Spleen (tissue), 11 donors: ENCODE data around the gene TENM4. TPM values are rescaled to one million over a fixed set of nuclear protein-coding genes. Genes with fewer than 3 reads are reported as not detected.

Experiments used
- DNase-seq: peaks from one replicate; pipeline ENCODE4 v3.0.0-alpha.2; 2020
- H3K27ac ChIP-seq, 8 donors: fragments of 200-600 bp; sonication (generic) in 7 of 8; 1 replicate in 4 of 8; 2 replicates in 4 of 8; pipeline versions ENCODE4 v1.5.0 to v1.8.0; 2016 to 2021; ENCODE audit warnings: inconsistent platforms in 4 of 8, mild to moderate bottlenecking in 4 of 8, moderate library complexity in 1 of 8
- H3K27me3 ChIP-seq, 7 donors: fragments of 200-600 bp; sonication (generic) in 6 of 7; replicated peaks in 1 of 7; 1 replicate in 4 of 7; 2 replicates in 3 of 7; pipeline versions ENCODE4 v1.5.0 to v1.8.0; 2016 to 2021; ENCODE audit warnings: inconsistent platforms in 3 of 7, mild to moderate bottlenecking in 1 of 7
- H3K36me3 ChIP-seq, 6 donors: fragments of 200-600 bp; sonication (generic) in 5 of 6; 1 replicate in 4 of 6; 2 replicates in 2 of 6; pipeline versions ENCODE4 v1.5.0 to v1.8.0; 2016 to 2021; ENCODE audit warnings: inconsistent platforms in 2 of 6
- H3K4me1 ChIP-seq, 6 donors: fragments of 200-600 bp; sonication (generic) in 5 of 6; 1 replicate in 3 of 6; 2 replicates in 3 of 6; pipeline versions ENCODE4 v1.5.0 to v1.8.0; 2016 to 2021; ENCODE audit warnings: inconsistent platforms in 3 of 6
- H3K4me3 ChIP-seq, 8 donors: fragments of 200-600 bp; sonication (generic) in 7 of 8; 1 replicate in 4 of 8; 2 replicates in 4 of 8; pipeline versions ENCODE4 v1.5.0 to v1.8.0; 2016 to 2021; ENCODE audit warnings: inconsistent platforms in 4 of 8, mild to moderate bottlenecking in 4 of 8, moderate library complexity in 2 of 8
- H3K9me3 ChIP-seq, 8 donors: fragments of 200-600 bp; sonication (generic) in 7 of 8; 1 replicate in 4 of 8; 2 replicates in 4 of 8; pipeline versions ENCODE4 v1.5.0 to v1.8.0; 2016 to 2021; ENCODE audit warnings: inconsistent platforms in 4 of 8
- POLR2A ChIP-seq, 3 donors: fragments of 450-650 bp; IDR thresholded peaks; one replicate each; pipeline ENCODE4 v1.5.1; 2017; ENCODE audit warnings: antibody characterized with exemption in 3 of 3, mild to moderate bottlenecking in 1 of 3
- POLR2AphosphoS5 ChIP-seq, 3 donors: sonication (generic); formaldehyde crosslinking; IDR thresholded peaks; one replicate each; pipeline ENCODE4 v1.5.1; 2017; ENCODE audit warnings: antibody characterized with exemption in 3 of 3
- WGBS, 5 donors: extraction: QIAGEN DNeasy Blood & Tissue Kit in 3 of 5; methylation state at CpG; one replicate each; pipeline versions ENCODE4 v1.1.5 to v1.1.7; 2013 to 2018; 5-methylcytosine and 5-hydroxymethylcytosine counted together
- intact Hi-C: fragments of 100-400 bp; cut with DNase I; formaldehyde crosslinking; loops from one replicate; pipeline ENCODE4 v1.15.0; 2023; ENCODE audit warnings: low total_unique reads
- polyA plus RNA-seq, 3 donors: library from polyadenylated mRNA; stranded (reverse); fragments of 200-250 nt; gene quantifications; one replicate each; pipeline ENCODE4 v1.2.1, GENCODE V29; 2013
- total RNA-seq, 7 donors: library from RNA; depleted of rRNA in 3 of 7; stranded (reverse); fragments of >200 nt in 3 of 7; fragmentation: NEBNext Ultra II Directional in 4 of 7; extraction: Animal tissue kit (Norgen Biotek cat#: 25700) in 4 of 7; gene quantifications; one replicate each; pipeline versions ENCODE4 v1.1.0 to v1.2.1, GENCODE V29; 2016 to 2021
- TF ChIP-seq, protein P1 (sequence below), 11 experiments: fragments of 200-600 bp in 7 of 11; fragments of 450-650 bp in 4 of 11; sonication (generic) in 4 of 11; IDR thresholded peaks in 8 of 11; conservative IDR thresholded peaks in 3 of 11; 1 replicate in 7 of 11; 2 replicates in 4 of 11; pipeline versions ENCODE4 v1.4.0 to v1.8.0; 2016 to 2021; ENCODE audit warnings: antibody characterized with exemption in 11 of 11, inconsistent platforms in 4 of 11, mild to moderate bottlenecking in 1 of 11
- donor health status: healthy with polysubstance abuse.
- donor health status: DM: no; HTN: no; CAD: no; lungs with moderate emphysema.
- donor health status: DM: no; HTN: no; CAD: no.
- donor health status: Bipolar disorder and iron deficiency.
- donor health status: healthy.
- donor health status: DM: no; HTN: no; CAD: no.
- donor health status: DM: yes; HTN: yes; CAD: no.

TENM4 gene
- total and polyA plus RNA-seq, 10 donors = 0.09 to 4.5 (median 1.2) TPM

DNA sequence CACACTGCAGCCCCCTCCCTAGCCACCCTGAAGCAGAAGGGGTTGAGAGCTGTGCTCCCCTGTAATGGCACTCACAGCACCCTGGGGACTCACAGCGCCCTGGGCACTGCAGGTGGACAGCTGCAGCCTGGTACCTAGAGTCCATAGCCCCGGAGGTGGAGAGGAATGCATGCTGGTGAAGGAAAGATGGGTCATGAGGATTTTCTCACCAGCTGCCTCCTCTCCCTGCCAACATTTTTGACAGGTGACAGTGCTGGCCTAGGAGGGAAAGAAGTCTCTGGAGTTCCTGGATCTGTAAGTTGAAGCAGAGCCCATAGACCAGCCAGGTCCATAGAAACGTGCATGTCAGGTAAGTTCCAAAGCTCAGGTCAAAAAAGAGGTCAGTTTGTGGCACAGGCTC is 330.5 kb downstream of the TENM4 start:
- TF ChIP-seq POLR2A (IDR thresholded peaks at IDR 0.05) = no peak
- no peak for TF ChIP-seq POLR2AphosphoS5 (IDR thresholded peaks at IDR 0.05)
- TF ChIP-seq, protein P1, sequence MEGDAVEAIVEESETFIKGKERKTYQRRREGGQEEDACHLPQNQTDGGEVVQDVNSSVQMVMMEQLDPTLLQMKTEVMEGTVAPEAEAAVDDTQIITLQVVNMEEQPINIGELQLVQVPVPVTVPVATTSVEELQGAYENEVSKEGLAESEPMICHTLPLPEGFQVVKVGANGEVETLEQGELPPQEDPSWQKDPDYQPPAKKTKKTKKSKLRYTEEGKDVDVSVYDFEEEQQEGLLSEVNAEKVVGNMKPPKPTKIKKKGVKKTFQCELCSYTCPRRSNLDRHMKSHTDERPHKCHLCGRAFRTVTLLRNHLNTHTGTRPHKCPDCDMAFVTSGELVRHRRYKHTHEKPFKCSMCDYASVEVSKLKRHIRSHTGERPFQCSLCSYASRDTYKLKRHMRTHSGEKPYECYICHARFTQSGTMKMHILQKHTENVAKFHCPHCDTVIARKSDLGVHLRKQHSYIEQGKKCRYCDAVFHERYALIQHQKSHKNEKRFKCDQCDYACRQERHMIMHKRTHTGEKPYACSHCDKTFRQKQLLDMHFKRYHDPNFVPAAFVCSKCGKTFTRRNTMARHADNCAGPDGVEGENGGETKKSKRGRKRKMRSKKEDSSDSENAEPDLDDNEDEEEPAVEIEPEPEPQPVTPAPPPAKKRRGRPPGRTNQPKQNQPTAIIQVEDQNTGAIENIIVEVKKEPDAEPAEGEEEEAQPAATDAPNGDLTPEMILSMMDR (IDR thresholded peaks at IDR 0.05 in 8 of 11, conservative IDR thresholded peaks at IDR 0.05 in 3 of 11) = no peak
- Histone ChIP-seq H3K4me1 (no peaks in the 10 kb centered on the region), H3K36me3 (no peaks in the 10 kb centered on the region)

DNA sequence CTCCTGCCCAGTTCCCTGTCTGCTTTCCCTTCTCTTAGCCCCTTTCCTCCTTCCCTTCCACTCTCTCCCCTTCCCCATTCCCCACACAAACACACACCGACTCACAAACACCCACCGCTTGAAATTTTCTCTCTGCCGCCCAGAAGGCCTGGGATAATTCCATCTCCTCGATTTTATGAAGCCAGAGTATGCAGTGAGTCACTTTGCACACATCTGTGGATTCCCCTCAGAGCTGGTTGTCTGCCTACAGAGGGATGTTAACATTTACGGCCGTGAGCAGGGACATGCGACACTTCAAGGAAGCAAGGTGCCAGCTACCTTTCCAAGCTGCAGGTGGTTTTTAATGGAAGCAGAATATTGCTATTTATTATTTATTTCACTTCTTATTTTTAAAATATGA is 332.0 kb downstream of the TENM4 start:
- WGBS, 5 donors = 80 to 92% (median 85%) methylated on average over 7 of the region's 7 CpGs
- intact Hi-C loops = no loop called here
- H3K9me3 ChIP-seq = no peaks in the 10 kb centered on the region

More for the DNA sequence above, 330.5 kb downstream of the TENM4 start:
- peaks cover 0 to 4% (median 0%) of the 10 kb centered on the region in 8 donors for H3K9me3 ChIP-seq
- DNase-seq = no peak
- H3K4me3 ChIP-seq = no peak overlapping the region
- H3K27me3 ChIP-seq = peaks cover 0 to 4% (median 0%) of the 10 kb centered on the region in 7 donors
- intact Hi-C loops = no loop called here
- WGBS, 5 donors = 69 to 89% (median 73%) methylated on average over 3 of the region's 3 CpGs
- no peak overlapping the region for H3K27ac ChIP-seq

DNA sequence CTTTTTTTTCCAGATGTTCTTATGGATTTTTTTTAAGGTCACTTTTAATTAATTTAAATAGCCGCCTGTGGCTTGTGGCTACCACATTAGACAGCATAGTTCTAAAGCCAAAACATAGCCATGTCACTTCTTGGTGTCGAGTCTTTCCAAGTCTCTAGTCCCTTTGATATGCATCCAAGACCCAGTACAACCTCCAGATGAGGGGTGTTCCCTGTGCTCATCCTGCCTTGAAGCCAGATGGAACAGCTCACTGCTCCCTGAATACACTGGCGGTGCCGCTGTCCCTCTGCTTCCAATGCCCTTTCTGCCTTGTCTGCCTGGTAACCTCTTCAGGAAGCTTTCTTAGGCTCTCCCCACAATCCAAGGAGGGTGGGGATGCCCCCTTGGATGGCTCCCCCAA is 338.0 kb downstream of the TENM4 start:
- WGBS, 5 donors = 66 to 81% (median 74%) methylated on average over 4 of the region's 4 CpGs
- Histone ChIP-seq H3K4me1 (no peaks in the 10 kb centered on the region), H3K36me3 (no peaks in the 10 kb centered on the region), H3K27me3 (peaks cover 0 to 16% (median 0%) of the 10 kb centered on the region in 7 donors), H3K4me3 (no peak overlapping the region), H3K27ac (no peak overlapping the region), H3K9me3 (no peaks in the 10 kb centered on the region)
- TF ChIP-seq POLR2A (IDR thresholded peaks at IDR 0.05) (no peak), POLR2AphosphoS5 (IDR thresholded peaks at IDR 0.05) (no peak)
- TF ChIP-seq, protein P1 (IDR thresholded peaks at IDR 0.05 in 8 of 11, conservative IDR thresholded peaks at IDR 0.05 in 3 of 11) = no peak
- intact Hi-C loops = no loop called here
- no peak for DNase-seq

More for the DNA sequence above, 332.0 kb downstream of the TENM4 start:
- no peaks in the 10 kb centered on the region for H3K36me3 ChIP-seq
- H3K27me3 ChIP-seq = peaks cover 0 to 4% (median 0%) of the 10 kb centered on the region in 7 donors
- DNase-seq = no peak
- H3K4me3 ChIP-seq = no peak overlapping the region
- no peaks in the 10 kb centered on the region for H3K4me1 ChIP-seq
- TF ChIP-seq, protein P1 (IDR thresholded peaks at IDR 0.05 in 8 of 11, conservative IDR thresholded peaks at IDR 0.05 in 3 of 11) = no peak
- TF ChIP-seq POLR2AphosphoS5 (IDR thresholded peaks at IDR 0.05) (no peak), POLR2A (IDR thresholded peaks at IDR 0.05) (no peak)
- no peak overlapping the region for H3K27ac ChIP-seq

DNA sequence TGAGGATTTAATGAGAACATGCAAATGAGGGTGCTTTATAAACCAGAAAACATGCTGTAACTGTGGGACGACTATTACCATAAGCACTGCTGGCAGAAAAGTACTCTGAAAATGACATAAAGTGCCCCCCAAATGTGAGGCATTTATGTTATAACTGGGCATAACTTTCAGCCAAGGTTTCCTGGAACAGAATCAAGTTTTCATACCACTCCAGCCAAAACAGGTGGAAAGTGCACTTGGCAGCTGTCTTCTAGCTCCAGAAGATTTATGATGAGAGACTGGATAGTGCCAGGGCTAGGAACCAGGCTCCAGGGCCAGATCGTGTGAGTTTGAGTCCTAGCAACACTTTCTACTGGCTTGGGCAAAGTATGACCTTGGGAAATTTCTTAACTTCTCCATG is 339.2 kb downstream of the TENM4 start:
- Histone ChIP-seq H3K9me3 (no peaks in the 10 kb centered on the region), H3K36me3 (no peaks in the 10 kb centered on the region), H3K27ac (no peak overlapping the region), H3K4me3 (no peak overlapping the region), H3K4me1 (no peaks in the 10 kb centered on the region), H3K27me3 (peaks cover 0 to 16% (median 0%) of the 10 kb centered on the region in 7 donors)
- intact Hi-C loops = no loop called here
- 42 to 68% (median 51%) methylated on average over 2 of the region's 2 CpGs for WGBS, 5 donors
- TF ChIP-seq POLR2AphosphoS5 (IDR thresholded peaks at IDR 0.05) = no peak
- no peak for DNase-seq
